Measurements from ENCODE around the gene TMEM209. TPM values are rescaled to one million over a fixed set of nuclear protein-coding genes. Genes with fewer than 3 reads are reported as not detected.

Gene TMEM209
- total RNA-seq, 4 donors from 2014 or later = 8.7 to 15.0 (median 12.6) TPM

GRCh38 chr7:130136579-130137167 is 68.5 kb downstream of the TMEM209 start:
- 78% methylated on average over 1 of the region's 1 CpG for WGBS
- Histone ChIP-seq H3K36me3 (peaks cover 29% of the 10 kb centered on the region), H3K27me3 (no peaks in the 10 kb centered on the region), H3K4me1 (peaks cover 12% of the 10 kb centered on the region), H3K4me3 (no peak overlapping the region), H3K27ac (no peak overlapping the region), H3K9me3 (no peaks in the 10 kb centered on the region)
- no peak for TF ChIP-seq POLR2AphosphoS5 (IDR thresholded peaks at IDR 0.05)
- TF ChIP-seq CTCF (IDR thresholded peaks at IDR 0.05) = no peak
- no peak for TF ChIP-seq EP300 (IDR thresholded peaks at IDR 0.05)
- TF ChIP-seq POLR2A (IDR thresholded peaks at IDR 0.05) = no peak
- DNase-seq (ENCODE audit: low spot score in 2 of 2) = no peak

GRCh38 chr7:130135208-130136205 is 69.7 kb downstream of the TMEM209 start:
- Histone ChIP-seq H3K27me3 (no peaks in the 10 kb centered on the region), H3K9me3 (no peaks in the 10 kb centered on the region), H3K4me1 (peaks cover under 1% of the 10 kb centered on the region), H3K36me3 (peaks cover 38% of the 10 kb centered on the region), H3K27ac (no peak overlapping the region), H3K4me3 (no peak overlapping the region)
- DNase-seq (ENCODE audit: low spot score in 2 of 2) = no peak
- TF ChIP-seq POLR2AphosphoS5 (IDR thresholded peaks at IDR 0.05) (no peak), CTCF (IDR thresholded peaks at IDR 0.05) (no peak), EP300 (IDR thresholded peaks at IDR 0.05) (no peak), POLR2A (IDR thresholded peaks at IDR 0.05) (no peak)
- WGBS = 92% methylated on average over 10 of the region's 10 CpGs

GRCh38 chr7:130134726-130135125 is 70.5 kb downstream of the TMEM209 start:
- no peak for TF ChIP-seq CTCF (IDR thresholded peaks at IDR 0.05)
- TF ChIP-seq EP300 (IDR thresholded peaks at IDR 0.05) = no peak
- TF ChIP-seq POLR2A (IDR thresholded peaks at IDR 0.05) = no peak
- no peak for TF ChIP-seq POLR2AphosphoS5 (IDR thresholded peaks at IDR 0.05)
- DNase-seq (ENCODE audit: low spot score in 2 of 2) = no peak

GRCh38 chr7:130134106-130134636 is 71.0 kb downstream of the TMEM209 start:
- H3K36me3 ChIP-seq = peaks cover 50% of the 10 kb centered on the region
- TF ChIP-seq POLR2A (IDR thresholded peaks at IDR 0.05) (no peak), EP300 (IDR thresholded peaks at IDR 0.05) (no peak), POLR2AphosphoS5 (IDR thresholded peaks at IDR 0.05) (no peak), CTCF (IDR thresholded peaks at IDR 0.05) (no peak)
- H3K4me1 ChIP-seq = no peaks in the 10 kb centered on the region
- no peaks in the 10 kb centered on the region for H3K9me3 ChIP-seq
- WGBS = 96% methylated on average over 4 of the region's 4 CpGs
- no peak for DNase-seq (ENCODE audit: low spot score in 2 of 2)
- no peak overlapping the region for H3K4me3 ChIP-seq
- no peak overlapping the region for H3K27ac ChIP-seq
- no peaks in the 10 kb centered on the region for H3K27me3 ChIP-seq

More at GRCh38 chr7:130134726-130135125, 70.5 kb downstream of the TMEM209 start:
- Histone ChIP-seq H3K9me3 (no peaks in the 10 kb centered on the region), H3K27ac (no peak overlapping the region), H3K4me1 (no peaks in the 10 kb centered on the region), H3K27me3 (no peaks in the 10 kb centered on the region), H3K4me3 (no peak overlapping the region), H3K36me3 (peaks cover 44% of the 10 kb centered on the region)
- 97% methylated on average over 7 of the region's 7 CpGs for WGBS
